Right lobe of liver (tissue), 6 donors: Measurements from ENCODE around the gene ALDOC. TPM values are rescaled to one million over a fixed set of nuclear protein-coding genes. Genes with fewer than 3 reads are reported as not detected.
"Not testable (repeated sequence)": the region's sequence is repeated elsewhere in the genome, so short reads cannot be mapped to it uniquely, and the experiment has no call there.

Source experiments
- ATAC-seq, 4 donors: fragments of 200-7000 bp; cut with Tn5 transposase; one replicate each; pipeline ENCODE4 v1.9.1; 2020; ENCODE audit warnings: mild to moderate bottlenecking in 4 of 4, moderate library complexity in 4 of 4
- DNase-seq, 3 donors: peaks; one replicate each; pipeline ENCODE4 v3.0.0-alpha.2; 2020
- H3K27ac ChIP-seq, 3 donors: fragments of 200-600 bp; one replicate each; pipeline ENCODE4 v1.8.0; 2022
- H3K27me3 ChIP-seq, 2 donors: fragments of 200-600 bp; one replicate each; pipeline ENCODE4 v1.8.0; 2022
- H3K36me3 ChIP-seq, 4 donors: fragments of 200-600 bp; sonication (generic) in 1 of 4; one replicate each; pipeline versions ENCODE4 v1.5.1 to v1.8.0; 2017 to 2022; ENCODE audit warnings: control low read depth in 1 of 4
- H3K4me1 ChIP-seq, 4 donors: fragments of 200-600 bp; sonication (generic) in 1 of 4; one replicate each; pipeline versions ENCODE4 v1.5.1 to v1.8.0; 2017 to 2022; ENCODE audit warnings: control low read depth in 1 of 4
- H3K4me3 ChIP-seq, 3 donors: fragments of 200-600 bp; one replicate each; pipeline ENCODE4 v1.8.0; 2022
- H3K9me3 ChIP-seq, 4 donors: fragments of 200-600 bp; sonication (generic) in 1 of 4; one replicate each; pipeline versions ENCODE4 v1.5.1 to v1.8.0; 2017 to 2022; ENCODE audit warnings: control low read depth in 1 of 4
- POLR2A ChIP-seq: fragments of 450-650 bp; IDR thresholded peaks from one replicate; pipeline ENCODE4 v1.6.1; 2017; ENCODE audit warnings: antibody characterized with exemption, mild to moderate bottlenecking
- WGBS: methylation state at CpG from one replicate; pipeline ENCODE4 v1.1.6; 2018; ENCODE audit warnings: low coverage, low lambda C conversion rate; ENCODE audit not compliant: insufficient coverage; ENCODE audit errors: missing lambda C conversion rate; 5-methylcytosine and 5-hydroxymethylcytosine counted together
- intact Hi-C, 2 donors: fragments of 100-400 bp; cut with DNase I; formaldehyde crosslinking; loops; one replicate each; pipeline versions ENCODE4 v1.11.2 to v1.14.1; 2022
- total RNA-seq, 6 experiments: library from RNA; depleted of rRNA in 2 of 6; stranded (reverse); fragments of >200 nt in 2 of 6; fragmentation: NEBNext Ultra II Directional in 3 of 6; extraction: Animal tissue kit (Norgen Biotek cat#: 25700) in 3 of 6; gene quantifications; one replicate each; pipeline versions ENCODE4 v1.1.0 to v1.2.4, GENCODE V29; 2016 to 2023
- TF ChIP-seq, protein P1 (sequence below), 4 donors: fragments of 200-600 bp in 3 of 4; fragments of 450-650 bp in 1 of 4; IDR thresholded peaks; one replicate each; pipeline versions ENCODE4 v1.5.1 to v1.8.0; 2016 to 2022; ENCODE audit warnings: antibody characterized with exemption in 4 of 4, mild to moderate bottlenecking in 2 of 4
- donor health status: DM: no; HTN: yes; CAD: no.
- donor health status: DM: no; HTN: no; CAD: no.
- donor health status: DM: no; HTN: no; CAD: no.
- donor health status: DM: no; HTN: yes; CAD: no.
- donor health status: DM: no; HTN: yes; CAD: no.

ALDOC gene
- total RNA-seq, 6 experiments from 2014 or later: 36.0 to 76.6 (median 48.9) TPM

DNA sequence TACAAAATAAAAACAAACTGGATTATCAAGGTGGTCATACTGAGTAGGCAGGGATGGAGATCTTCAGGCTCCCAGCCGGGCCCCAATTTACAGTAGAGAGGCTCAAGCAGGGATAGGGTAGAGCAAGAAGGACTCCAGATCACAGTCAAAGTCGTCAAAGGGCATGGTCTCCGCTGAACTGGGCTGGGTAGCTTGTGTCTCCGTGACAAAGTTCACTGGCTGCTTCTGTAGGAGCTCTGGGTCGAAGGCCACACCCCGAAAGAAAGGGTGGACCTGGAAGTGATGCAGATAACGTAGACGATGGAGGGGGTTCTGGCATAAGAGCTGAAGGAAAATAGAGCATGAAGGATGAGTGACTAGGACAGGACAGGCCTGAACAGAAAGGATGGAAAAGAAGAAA, 33.7 kb upstream of the ALDOC start:
- DNase-seq (no peak), ATAC-seq (peak in 1 of 4 donors; percentile 16)
- H3K4me3 ChIP-seq: no peak overlapping the region
- H3K27ac ChIP-seq: no peak overlapping the region
- peaks cover 0 to 5% (median 0%) of the 10 kb centered on the region in 4 donors for H3K4me1 ChIP-seq
- intact Hi-C loops: loop anchor here in 1 of 2 donors (5.0 kb wide), 2 partner anchors 63 to 113 kb away; no protein-coding TSS in a partner anchor
- no peaks in the 10 kb centered on the region for H3K27me3 ChIP-seq
- peaks cover 0 to 11% (median 3%) of the 10 kb centered on the region in 4 donors for H3K36me3 ChIP-seq
- no peaks in the 10 kb centered on the region for H3K9me3 ChIP-seq
- TF ChIP-seq, protein P1, sequence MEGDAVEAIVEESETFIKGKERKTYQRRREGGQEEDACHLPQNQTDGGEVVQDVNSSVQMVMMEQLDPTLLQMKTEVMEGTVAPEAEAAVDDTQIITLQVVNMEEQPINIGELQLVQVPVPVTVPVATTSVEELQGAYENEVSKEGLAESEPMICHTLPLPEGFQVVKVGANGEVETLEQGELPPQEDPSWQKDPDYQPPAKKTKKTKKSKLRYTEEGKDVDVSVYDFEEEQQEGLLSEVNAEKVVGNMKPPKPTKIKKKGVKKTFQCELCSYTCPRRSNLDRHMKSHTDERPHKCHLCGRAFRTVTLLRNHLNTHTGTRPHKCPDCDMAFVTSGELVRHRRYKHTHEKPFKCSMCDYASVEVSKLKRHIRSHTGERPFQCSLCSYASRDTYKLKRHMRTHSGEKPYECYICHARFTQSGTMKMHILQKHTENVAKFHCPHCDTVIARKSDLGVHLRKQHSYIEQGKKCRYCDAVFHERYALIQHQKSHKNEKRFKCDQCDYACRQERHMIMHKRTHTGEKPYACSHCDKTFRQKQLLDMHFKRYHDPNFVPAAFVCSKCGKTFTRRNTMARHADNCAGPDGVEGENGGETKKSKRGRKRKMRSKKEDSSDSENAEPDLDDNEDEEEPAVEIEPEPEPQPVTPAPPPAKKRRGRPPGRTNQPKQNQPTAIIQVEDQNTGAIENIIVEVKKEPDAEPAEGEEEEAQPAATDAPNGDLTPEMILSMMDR (IDR thresholded peaks at IDR 0.05): no peak
- no peak for TF ChIP-seq POLR2A
- WGBS: 50% methylated on average over 6 of the region's 8 CpGs

DNA sequence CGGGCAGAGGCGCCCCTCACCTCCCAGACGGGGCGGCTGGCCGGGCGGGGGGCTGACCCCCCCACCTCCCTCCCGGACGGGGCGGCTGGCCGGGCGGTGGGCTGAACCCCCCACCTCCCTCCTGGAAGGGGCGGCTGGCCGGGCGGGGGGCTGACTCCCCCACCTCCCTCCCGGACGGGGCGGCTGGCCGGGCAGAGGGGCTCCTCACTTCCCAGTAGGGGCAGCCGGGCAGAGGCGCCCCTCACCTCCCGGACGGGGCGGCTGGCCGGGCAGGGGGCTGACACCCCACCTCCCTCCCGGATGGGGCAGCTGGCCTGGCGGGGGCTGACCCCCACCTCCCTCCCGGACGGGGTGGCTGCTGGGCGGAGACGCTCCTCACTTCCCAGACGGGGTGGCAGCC, 27.3 kb upstream of the ALDOC start:
- H3K36me3 ChIP-seq, H3K4me3 ChIP-seq, H3K27me3 ChIP-seq, ATAC-seq, intact Hi-C loops, H3K4me1 ChIP-seq, H3K9me3 ChIP-seq, H3K27ac ChIP-seq, DNase-seq: not testable (repeated sequence)
- no CpG with 5 or more reads among the region's 31 CpGs for WGBS

DNA sequence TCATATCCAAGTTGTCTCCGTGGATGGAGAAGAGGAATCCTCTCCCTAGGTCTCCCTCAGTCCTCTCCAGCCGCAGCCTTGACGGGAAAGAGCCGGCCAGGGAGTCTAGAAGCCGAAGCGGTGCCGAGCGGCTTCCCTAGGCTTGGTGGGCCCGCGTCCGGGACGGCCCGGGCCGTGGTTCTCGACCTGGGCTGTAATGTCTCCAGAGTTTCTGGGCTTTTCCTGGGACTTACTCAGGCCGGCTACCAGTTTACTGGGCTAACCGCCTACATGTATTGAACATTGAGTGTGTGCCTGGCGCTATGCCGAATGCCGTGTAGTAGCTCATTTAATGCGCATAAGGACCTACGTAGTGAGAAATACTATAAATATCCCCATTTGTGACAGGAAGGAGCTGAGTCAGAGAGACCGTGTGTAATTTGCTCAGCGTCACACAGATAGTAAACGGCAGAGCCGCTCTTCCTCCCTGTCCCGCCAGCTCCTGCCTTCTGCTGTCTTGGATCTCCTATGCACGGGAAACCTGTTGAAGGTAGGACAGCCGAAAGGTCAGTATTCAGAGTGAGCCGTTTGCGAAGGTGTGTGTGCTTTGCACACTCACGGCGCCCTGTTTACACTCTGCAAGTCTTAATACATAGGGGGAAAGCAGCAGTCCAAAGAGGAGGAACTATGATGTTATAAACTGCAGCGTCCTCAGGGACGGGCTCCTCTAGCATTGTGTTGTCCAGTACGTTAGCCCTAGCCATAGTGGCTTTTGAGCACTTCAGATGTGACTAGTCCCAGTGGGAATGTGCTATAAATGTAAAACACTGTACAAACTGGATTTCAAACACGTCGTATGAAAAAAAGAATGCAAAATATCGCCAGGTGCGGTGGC, 22.9 kb upstream of the ALDOC start:
- intact Hi-C loops: no loop called here

DNA sequence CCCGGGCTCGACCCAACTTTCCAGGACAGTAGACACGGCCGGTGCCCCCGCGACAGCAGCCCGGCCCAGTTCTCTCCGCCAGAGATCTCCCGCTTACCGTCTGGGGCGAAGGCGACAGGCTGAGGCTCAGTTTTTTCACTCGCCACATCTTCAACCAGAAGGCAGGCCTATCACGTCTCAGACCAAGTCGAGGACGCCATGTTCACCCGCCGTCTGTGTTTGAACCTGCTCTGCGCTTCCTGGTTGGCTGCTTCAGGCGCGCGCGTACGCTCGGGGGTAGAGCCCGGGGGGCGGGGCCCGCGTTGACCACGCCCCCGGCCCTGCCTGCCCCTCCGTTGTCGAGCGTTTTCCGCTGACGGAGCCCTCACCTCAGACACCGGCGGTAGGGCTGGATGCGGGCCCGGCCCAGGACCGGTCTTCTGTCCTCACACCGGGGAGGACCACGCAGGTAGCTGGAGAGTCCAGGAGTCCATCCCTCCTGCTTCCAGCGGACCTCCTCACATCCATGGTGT, 22.2 kb upstream of the ALDOC start, which contains the start of gene SPAG5:
Gene SPAG5, minus strand, starts transcription at position 227 of the 512 bp plus-strand sequence. Its CDS starts 79 bp downstream, at position 148.
- DNase-seq (peak; percentile 96 to 97 (median 96)), ATAC-seq (peak; percentile 95 to 98 (median 96))
- intact Hi-C loops: no loop called here
- Histone ChIP-seq H3K27me3 (no peaks in the 10 kb centered on the region), H3K27ac (peak within 1 kb of the TSS; percentile 84 to 99 (median 99)), H3K36me3 (no peaks in the 10 kb centered on the region), H3K4me1 (peaks cover 0 to 24% (median 3%) of the 10 kb centered on the region in 4 donors), H3K9me3 (no peaks in the 10 kb centered on the region), H3K4me3 (peak within 1 kb of the TSS; percentile 66 to 72 (median 67))
- TF ChIP-seq, protein P1 (IDR thresholded peaks at IDR 0.05): no peak
- TF ChIP-seq POLR2A: peak; percentile 94
- no CpG with 5 or more reads among the region's 44 CpGs for WGBS

More for the DNA sequence above, 22.9 kb upstream of the ALDOC start:
- TF ChIP-seq POLR2A: peak; percentile 29
- TF ChIP-seq, protein P1 (IDR thresholded peaks at IDR 0.05): no peak
- Histone ChIP-seq H3K9me3 (no peaks in the 10 kb centered on the region), H3K4me3 (peak overlapping the region; percentile 66 to 72 (median 67)), H3K27me3 (no peaks in the 10 kb centered on the region), H3K36me3 (no peaks in the 10 kb centered on the region), H3K4me1 (peaks cover 0 to 24% (median 3%) of the 10 kb centered on the region in 4 donors), H3K27ac (peak overlapping the region; percentile 84 to 99 (median 99))
- DNase-seq (peak; percentile 77 to 80 (median 77)), ATAC-seq (peak; percentile 50 to 64 (median 54))
- whole genome bisulfite sequencing: 14% methylated on average over 24 of the region's 40 CpGs
